Stimulated activated naive CD8-positive, alpha-beta T cell treated with anti-CD3 and anti-CD28 coated beads, Interleukin-15, Interleukin-2, amounts not matched to agents 100 ng/mL and 50 ng/mL, for 24 hours (primary cell): Measurements from ENCODE around the gene SMS.
A peak's percentile ranks its signal among the peaks of the same experiment; 100 is the strongest.

Source experiments
- H3K27ac Mint-ChIP-seq: one replicate; pipeline ENCODE4 v1.8.0; 2021; ENCODE audit warnings: mild to moderate bottlenecking, mixed read lengths
- H3K27me3 Mint-ChIP-seq: one replicate; pipeline ENCODE4 v1.8.0; 2021; ENCODE audit warnings: mixed read lengths
- H3K36me3 Mint-ChIP-seq: one replicate; pipeline ENCODE4 v1.8.0; 2021; ENCODE audit warnings: low read depth, mixed read lengths
- H3K4me1 Mint-ChIP-seq: one replicate; pipeline ENCODE4 v1.8.0; 2021; ENCODE audit warnings: low read depth, mixed read lengths
- H3K4me3 Mint-ChIP-seq: one replicate; pipeline ENCODE4 v1.8.0; 2021; ENCODE audit warnings: mild to moderate bottlenecking, mixed read lengths
- H3K9me3 Mint-ChIP-seq: one replicate; pipeline ENCODE4 v1.8.0; 2021; ENCODE audit warnings: mixed read lengths

The SMS gene

DNA sequence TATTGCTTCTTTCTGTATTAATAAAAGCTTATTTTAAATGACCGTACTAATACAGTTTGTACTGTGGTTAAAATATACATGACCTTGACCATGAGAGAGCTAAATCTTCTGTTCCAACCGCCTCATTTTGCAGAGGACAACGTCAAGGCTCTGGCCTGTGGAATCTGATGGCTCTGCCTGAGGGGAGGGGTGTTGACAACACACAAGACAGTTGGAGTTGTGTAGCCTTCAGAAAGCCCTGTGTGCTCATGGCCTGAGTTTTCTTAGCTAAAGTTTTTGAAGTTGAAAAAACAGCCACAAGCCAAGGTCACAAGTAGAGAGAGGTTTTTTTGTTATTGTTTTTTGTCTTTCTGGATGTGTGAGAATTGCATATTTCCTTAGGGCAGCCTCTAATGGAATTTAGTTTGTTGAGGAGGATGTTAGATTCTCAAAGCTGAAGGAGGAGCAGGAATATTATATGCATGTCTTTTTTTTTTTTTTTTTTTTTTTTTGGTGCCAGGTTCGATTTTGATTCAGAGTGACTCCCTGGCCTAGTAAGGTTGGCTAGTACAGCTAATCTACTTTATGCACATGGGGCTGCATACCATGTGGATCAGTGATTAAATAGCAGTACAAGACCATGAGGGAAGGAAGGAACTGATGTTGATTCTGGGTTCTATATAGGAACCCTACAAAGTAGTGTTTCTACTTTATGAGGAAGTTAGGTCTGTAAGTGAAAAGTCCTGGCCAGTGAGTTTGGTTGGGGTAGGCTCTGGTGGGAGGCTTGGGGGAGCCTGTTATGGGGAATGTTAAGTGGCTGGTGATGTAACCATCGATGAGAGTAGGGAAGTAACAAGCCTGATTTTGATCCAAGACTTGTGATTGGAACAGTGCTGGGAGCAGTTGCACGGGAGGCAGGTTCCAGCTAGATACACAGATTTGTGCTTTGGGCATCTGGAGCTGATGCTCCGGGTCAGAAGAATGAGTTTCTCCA lies 20.3 kb downstream of the SMS start:
- Mint-ChIP-seq H3K27me3 (no peaks in the 10 kb centered on the region), H3K36me3 (peaks cover 26% of the 10 kb centered on the region), H3K4me1 (peaks cover 52% of the 10 kb centered on the region), H3K9me3 (no peaks in the 10 kb centered on the region), H3K27ac (peak overlapping the region; percentile 53), H3K4me3 (peak overlapping the region; percentile 11)

DNA sequence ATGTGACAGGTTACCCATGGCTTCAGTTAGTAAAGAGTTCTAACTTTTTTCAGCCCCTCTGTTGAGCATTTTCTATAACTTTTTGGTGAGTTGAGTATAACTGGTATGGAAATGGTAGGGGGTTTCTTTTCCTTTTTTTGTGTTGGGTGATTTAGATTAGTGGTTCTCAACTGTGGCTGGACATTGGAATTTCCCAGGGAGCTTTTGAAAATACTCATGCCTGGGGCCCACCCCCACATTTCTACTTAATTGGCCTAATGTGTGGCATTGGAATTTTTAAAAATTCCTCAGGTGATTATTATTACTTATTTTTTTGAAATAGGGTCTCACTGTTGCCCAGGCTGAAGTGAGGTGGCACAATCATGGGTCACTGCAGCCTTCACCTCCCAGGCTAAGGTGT lies 21.9 kb downstream of the SMS start:
- Mint-ChIP-seq H3K4me3 (no peak overlapping the region), H3K36me3 (peaks cover 28% of the 10 kb centered on the region), H3K27ac (no peak overlapping the region), H3K27me3 (no peaks in the 10 kb centered on the region), H3K4me1 (peaks cover 52% of the 10 kb centered on the region), H3K9me3 (no peaks in the 10 kb centered on the region)

DNA sequence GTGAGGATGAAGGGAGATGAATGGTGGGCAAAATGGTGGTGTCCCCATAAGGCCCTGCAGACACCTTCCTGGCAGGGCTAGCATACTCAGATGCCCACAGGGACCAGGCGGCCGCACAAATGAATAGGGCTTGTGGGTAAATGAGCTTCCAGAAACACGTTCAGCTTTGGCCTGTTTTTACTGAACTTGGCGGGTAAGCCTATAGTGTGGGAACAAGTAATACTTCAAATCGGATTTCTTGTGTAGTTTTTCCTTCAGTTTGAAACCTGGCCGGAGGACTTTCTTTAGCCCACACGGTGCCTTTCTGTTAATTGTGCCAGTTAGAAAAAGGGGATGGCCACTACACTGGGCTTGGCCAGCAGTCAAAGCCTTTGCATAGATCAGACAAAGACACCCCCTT lies 22.8 kb downstream of the SMS start:
- Mint-ChIP-seq H3K4me3 (no peak overlapping the region), H3K27ac (no peak overlapping the region), H3K36me3 (peaks cover 24% of the 10 kb centered on the region), H3K27me3 (no peaks in the 10 kb centered on the region), H3K9me3 (no peaks in the 10 kb centered on the region), H3K4me1 (peaks cover 44% of the 10 kb centered on the region)

DNA sequence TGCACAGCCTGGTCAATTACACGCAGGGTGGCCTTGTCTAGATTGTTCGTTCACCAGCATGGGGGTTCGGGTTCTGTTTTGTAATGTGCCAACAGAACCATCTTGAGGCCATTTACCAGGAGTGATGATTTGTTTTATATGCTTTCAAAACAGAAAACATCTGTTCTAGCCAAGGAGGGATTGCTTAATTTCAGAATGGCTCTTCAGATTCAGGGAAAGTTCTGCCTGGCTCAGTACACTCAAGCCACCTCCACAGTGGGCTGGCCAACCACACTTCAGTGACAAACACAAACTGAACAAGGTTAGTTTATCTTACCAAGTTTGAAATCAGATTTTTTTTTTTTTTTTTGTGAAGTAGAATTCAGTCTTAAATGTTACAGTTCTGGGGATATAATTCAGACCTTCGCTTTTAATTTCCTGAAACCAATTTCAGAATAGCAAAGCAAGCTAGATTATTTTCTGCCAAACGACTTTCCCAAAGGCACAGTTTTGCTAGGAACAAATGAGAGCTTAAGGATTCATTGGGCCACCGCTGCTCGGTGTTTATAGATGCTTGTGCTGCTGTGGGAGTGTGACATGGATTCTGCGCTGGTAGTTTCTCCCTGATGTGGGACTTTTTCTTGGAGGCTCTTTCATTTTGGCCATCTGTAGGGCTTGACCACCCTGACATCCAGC lies 23.4 kb downstream of the SMS start:
- H3K4me1 Mint-ChIP-seq = peaks cover 38% of the 10 kb centered on the region
- no peak overlapping the region for H3K4me3 Mint-ChIP-seq
- no peaks in the 10 kb centered on the region for H3K27me3 Mint-ChIP-seq
- H3K36me3 Mint-ChIP-seq = peaks cover 19% of the 10 kb centered on the region
- H3K27ac Mint-ChIP-seq = no peak overlapping the region
- H3K9me3 Mint-ChIP-seq = no peaks in the 10 kb centered on the region

DNA sequence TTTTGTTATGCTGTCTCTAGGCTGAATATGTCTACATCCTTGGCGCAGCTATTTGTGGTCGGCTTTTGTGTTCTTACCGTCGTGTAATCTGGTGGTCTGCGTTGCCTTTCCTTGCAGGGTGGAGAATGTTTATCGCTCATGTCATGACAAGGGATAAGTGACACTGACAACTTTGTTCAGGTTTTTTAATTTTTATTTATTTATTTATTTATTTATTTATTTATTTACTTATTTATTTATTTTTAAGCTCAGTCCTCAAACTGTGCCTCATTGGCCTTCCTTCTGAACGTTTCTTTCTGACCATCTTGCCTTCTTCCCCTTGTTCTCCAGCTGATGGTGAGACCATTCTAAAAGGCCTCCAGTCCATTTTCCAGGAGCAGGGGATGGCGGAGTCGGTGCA lies 26.4 kb downstream of the SMS start:
- Mint-ChIP-seq H3K36me3 (peaks cover 13% of the 10 kb centered on the region), H3K27me3 (no peaks in the 10 kb centered on the region), H3K4me1 (peaks cover 21% of the 10 kb centered on the region), H3K4me3 (no peak overlapping the region), H3K9me3 (no peaks in the 10 kb centered on the region), H3K27ac (no peak overlapping the region)

DNA sequence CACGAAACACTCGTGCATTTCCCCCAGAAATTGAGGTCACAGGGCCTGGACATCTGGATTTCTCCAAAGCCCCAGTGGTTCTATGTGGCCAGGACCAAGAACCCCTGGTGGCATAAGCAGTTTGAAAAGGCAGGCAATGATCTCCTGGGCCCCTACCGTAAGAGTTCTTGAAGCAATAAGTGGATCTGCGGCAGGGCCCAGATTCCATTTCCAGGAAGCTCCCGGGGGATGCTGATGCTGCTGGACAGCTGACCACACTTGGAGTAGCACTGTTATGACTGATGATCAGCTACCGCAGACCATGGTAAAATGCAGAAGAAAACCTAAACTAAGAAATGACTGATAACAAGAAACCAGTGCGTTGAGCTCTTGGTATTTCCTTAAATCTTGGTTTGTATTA lies 27.8 kb downstream of the SMS start:
- no peaks in the 10 kb centered on the region for H3K9me3 Mint-ChIP-seq
- H3K27ac Mint-ChIP-seq = no peak overlapping the region
- no peak overlapping the region for H3K4me3 Mint-ChIP-seq
- peaks cover 25% of the 10 kb centered on the region for H3K4me1 Mint-ChIP-seq
- H3K36me3 Mint-ChIP-seq = peaks cover 28% of the 10 kb centered on the region
- no peaks in the 10 kb centered on the region for H3K27me3 Mint-ChIP-seq

DNA sequence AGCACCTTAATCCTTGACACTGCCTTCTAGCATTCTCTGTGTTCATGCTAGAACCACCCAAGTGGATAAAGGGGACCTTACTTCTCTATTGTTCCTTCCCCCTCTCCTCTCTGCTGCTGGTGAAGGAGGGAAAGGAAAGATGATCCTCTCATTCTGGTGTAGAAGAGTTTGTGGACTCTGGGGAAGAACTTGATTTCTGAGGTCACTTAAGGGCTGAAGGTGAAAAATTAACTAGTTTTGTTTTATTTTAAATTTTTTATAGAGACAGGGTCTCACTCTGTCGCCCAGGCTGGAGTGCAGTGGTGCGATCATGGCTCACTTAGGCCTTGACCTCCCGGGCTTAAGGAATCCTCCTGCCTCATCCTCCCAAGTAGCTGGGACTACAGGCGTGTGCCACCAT lies 29.8 kb downstream of the SMS start:
- H3K27ac Mint-ChIP-seq = peak overlapping the region; percentile 70
- H3K27me3 Mint-ChIP-seq = no peaks in the 10 kb centered on the region
- peaks cover 39% of the 10 kb centered on the region for H3K36me3 Mint-ChIP-seq
- H3K9me3 Mint-ChIP-seq = no peaks in the 10 kb centered on the region
- H3K4me1 Mint-ChIP-seq = peaks cover 37% of the 10 kb centered on the region
- no peak overlapping the region for H3K4me3 Mint-ChIP-seq

DNA sequence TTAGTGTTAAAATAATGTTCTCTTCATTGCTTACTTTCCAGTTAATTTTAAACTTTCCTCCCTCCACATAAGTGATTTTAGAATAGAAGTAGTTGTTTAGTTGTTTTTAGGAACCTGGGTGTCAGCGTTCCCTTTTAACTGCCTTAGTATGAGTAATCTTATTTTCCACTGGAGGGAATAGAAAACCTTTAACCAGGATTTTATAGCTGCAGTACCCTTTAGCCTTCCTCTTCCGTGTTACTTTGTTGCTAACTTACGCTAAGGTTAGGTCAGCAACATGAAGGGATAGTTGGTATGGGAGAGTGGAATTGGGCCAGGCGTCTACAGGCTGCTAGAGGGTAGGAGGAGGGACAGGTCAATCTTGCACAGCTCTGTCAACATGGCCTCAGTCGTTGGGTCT lies 31.5 kb downstream of the SMS start:
- Mint-ChIP-seq H3K36me3 (peaks cover 45% of the 10 kb centered on the region), H3K27ac (peak overlapping the region; percentile 79), H3K27me3 (no peaks in the 10 kb centered on the region), H3K9me3 (no peaks in the 10 kb centered on the region), H3K4me1 (peaks cover 37% of the 10 kb centered on the region), H3K4me3 (no peak overlapping the region)

DNA sequence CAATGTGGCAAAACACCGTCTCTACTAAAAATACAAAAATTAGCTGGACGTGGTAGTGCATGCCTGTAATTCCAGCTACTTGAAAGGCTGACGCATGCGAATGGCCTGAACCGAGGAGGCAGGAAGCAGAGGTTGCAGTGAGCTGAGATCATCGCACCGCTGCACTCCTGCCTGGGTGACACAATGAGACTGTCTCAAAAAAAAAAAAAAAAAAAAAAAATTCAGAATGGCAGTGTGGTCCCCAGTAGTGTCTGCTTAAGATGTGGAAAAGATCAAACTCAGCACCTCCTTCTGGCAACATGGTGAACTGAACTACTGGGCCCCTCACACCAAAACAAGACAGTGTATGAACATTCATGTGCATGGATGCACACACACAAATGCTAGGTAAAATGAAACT lies 32.2 kb downstream of the SMS start:
- Mint-ChIP-seq H3K27me3 (no peaks in the 10 kb centered on the region), H3K27ac (peak overlapping the region; percentile 83), H3K36me3 (peaks cover 47% of the 10 kb centered on the region), H3K4me3 (peak overlapping the region; percentile 31), H3K4me1 (peaks cover 37% of the 10 kb centered on the region), H3K9me3 (no peaks in the 10 kb centered on the region)

DNA sequence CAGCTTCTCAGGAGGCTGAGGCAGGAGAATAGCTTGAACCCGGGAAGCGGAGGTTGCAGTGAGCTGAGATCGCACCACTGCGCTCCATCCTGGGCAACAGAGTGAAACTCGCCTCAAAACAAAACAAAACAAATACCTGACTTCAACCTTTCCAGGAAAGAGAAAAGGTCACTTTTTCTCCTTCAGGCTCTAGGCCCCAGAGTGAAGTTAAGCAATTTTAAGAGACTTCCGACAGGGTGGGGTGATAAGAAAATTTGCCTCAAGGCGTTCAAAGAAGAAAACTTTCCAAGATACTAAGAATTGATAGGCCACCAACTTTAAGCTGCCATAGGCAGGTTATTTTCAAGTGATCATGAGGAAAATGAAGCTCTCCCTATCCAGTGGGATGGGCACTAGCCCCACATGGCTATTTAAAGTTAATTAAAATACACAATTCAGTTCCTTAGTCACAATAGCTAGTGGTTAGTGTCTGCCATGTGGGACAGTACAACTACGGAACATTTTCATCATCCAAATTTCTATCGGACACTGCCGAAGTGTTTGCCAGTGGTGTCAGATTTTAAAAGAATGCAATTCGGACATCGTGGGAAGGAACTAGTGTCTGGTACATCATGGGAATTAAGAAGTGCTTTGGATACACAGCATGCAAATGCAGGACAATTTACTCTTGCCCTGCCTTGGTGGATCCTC lies 33.0 kb downstream of the SMS start:
- no peaks in the 10 kb centered on the region for H3K27me3 Mint-ChIP-seq
- peak overlapping the region; percentile 83 for H3K27ac Mint-ChIP-seq
- peaks cover 53% of the 10 kb centered on the region for H3K36me3 Mint-ChIP-seq
- peaks cover 37% of the 10 kb centered on the region for H3K4me1 Mint-ChIP-seq
- peak overlapping the region; percentile 51 for H3K4me3 Mint-ChIP-seq
- H3K9me3 Mint-ChIP-seq = no peaks in the 10 kb centered on the region

DNA sequence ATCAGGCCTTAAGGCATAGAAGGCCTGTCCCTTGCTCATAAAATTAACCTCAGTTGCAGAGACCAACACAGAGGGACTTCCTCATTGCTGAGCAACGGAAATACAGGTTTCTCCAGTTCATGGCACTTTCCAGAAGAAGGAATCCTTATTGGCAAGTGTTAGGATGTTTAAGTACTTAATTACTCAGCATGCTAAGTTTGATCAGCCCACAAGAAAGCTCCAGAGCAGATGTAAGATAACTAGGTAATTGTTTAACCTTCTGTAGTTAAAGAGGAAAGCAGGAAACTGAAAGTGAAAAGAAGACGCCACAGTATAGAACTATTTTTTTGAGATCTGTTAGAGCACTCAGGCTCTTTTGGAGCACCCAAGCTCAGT lies 33.5 kb downstream of the SMS start:
- H3K27me3 Mint-ChIP-seq = no peaks in the 10 kb centered on the region
- peaks cover 54% of the 10 kb centered on the region for H3K36me3 Mint-ChIP-seq
- H3K9me3 Mint-ChIP-seq = no peaks in the 10 kb centered on the region
- peak overlapping the region; percentile 51 for H3K4me3 Mint-ChIP-seq
- H3K27ac Mint-ChIP-seq = peak overlapping the region; percentile 83
- peaks cover 37% of the 10 kb centered on the region for H3K4me1 Mint-ChIP-seq

DNA sequence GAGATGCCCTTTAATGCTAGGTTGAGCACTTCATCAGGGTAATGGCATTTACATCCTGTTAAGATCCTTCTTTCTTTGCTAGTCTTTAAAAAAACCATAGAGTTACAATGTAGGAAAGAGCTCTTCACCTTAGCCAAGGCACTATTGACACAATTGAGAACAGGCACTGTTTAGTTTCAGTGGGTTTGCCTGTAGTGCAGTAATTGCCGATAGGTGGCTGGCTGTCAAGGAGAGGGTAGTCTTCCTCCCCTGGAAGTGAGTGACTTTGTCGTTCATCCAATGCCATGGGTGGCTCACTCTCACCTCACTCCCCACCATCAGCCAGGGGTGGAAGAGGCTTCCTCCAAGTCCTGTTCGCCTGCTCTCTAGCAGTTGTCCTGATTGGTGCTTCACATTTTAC lies 34.7 kb downstream of the SMS start:
- H3K27ac Mint-ChIP-seq = no peak overlapping the region
- no peaks in the 10 kb centered on the region for H3K9me3 Mint-ChIP-seq
- peaks cover 55% of the 10 kb centered on the region for H3K36me3 Mint-ChIP-seq
- no peaks in the 10 kb centered on the region for H3K27me3 Mint-ChIP-seq
- H3K4me3 Mint-ChIP-seq = no peak overlapping the region
- peaks cover 37% of the 10 kb centered on the region for H3K4me1 Mint-ChIP-seq

DNA sequence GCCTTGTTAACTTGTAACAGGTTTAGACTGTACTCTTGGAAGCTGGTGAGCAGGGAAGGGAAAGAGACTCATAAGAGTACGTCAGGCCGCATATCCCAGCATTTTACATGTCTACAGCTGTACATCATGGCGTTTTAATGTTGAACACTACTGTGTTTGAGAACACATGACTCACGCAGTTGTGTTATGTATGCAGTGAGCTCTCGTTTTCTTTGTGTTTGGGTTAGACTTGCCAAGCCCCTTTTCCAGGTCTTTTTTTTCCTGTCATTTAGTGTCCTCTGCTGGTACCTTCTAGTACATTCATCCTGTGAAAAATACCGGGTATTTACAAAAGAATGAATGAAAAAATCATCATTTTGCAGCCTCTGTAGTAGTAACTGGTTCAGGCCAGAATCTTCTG lies 35.3 kb downstream of the SMS start:
- Mint-ChIP-seq H3K36me3 (peaks cover 58% of the 10 kb centered on the region), H3K4me1 (peaks cover 37% of the 10 kb centered on the region), H3K27me3 (no peaks in the 10 kb centered on the region), H3K27ac (no peak overlapping the region), H3K4me3 (no peak overlapping the region), H3K9me3 (no peaks in the 10 kb centered on the region)

DNA sequence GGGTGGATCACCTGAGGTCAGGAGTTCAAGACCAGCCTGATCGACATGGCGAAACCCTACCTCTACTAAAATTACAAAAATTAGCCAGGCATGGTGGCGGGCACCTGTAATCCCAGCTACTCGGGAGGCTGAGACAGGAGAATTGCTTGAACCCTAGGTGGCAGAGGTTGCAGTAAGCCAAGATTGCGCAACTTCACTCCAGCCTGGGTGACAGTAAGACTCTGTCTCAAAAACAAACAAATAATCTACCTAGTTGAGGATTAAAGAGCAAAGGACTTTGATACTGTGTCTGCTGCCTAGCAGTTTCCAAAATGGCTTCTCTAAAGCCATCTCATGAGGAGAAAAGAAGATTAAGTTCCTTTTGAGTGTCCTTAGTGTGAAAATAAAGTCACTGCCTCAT lies 37.8 kb downstream of the SMS start:
- Mint-ChIP-seq H3K27me3 (no peaks in the 10 kb centered on the region), H3K4me3 (no peak overlapping the region), H3K27ac (no peak overlapping the region), H3K36me3 (peaks cover 40% of the 10 kb centered on the region), H3K9me3 (no peaks in the 10 kb centered on the region), H3K4me1 (peaks cover 12% of the 10 kb centered on the region)

DNA sequence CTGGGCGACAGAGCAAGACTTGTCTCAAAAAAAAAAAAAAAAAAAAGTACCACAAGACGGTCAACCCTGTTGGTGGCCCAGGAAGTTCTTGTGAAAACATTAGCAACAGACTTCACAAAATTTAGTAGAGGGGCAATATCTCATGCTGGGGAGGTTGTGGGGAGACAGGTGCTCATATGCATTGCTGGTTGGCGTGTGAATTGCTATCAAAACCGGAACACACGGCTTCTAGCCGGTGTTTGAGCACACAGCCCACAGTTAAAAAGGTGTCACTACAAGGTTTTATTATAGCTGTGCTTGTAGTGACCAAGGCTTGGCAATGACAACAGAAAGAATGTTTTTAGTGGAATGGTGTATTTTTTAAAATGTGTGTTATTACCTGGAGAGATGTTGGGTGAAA lies 41.8 kb downstream of the SMS start:
- H3K4me1 Mint-ChIP-seq = peaks cover 9% of the 10 kb centered on the region
- H3K27me3 Mint-ChIP-seq = no peaks in the 10 kb centered on the region
- no peaks in the 10 kb centered on the region for H3K9me3 Mint-ChIP-seq
- H3K4me3 Mint-ChIP-seq = no peak overlapping the region
- H3K36me3 Mint-ChIP-seq = peaks cover 38% of the 10 kb centered on the region
- no peak overlapping the region for H3K27ac Mint-ChIP-seq
